H1 (cell line): ENCODE results near the gene COQ9. TPM values are rescaled to one million over a fixed set of nuclear protein-coding genes. Genes with fewer than 3 reads are reported as not detected.

Experiments used
- CTCF ChIA-PET: fragments of 300-600 bp; sonication (Branson Sonifier 250); formaldehyde crosslinking; loops from one replicate; lab custom pipeline; 2021; ENCODE audit not compliant: partially characterized antibody; lab: Charles Lee
- POLR2A ChIA-PET: fragments of 300-600 bp; sonication (Branson Sonifier 250); formaldehyde crosslinking; loops from one replicate; lab custom pipeline; 2021; ENCODE audit warnings: inconsistent platforms; ENCODE audit not compliant: partially characterized antibody; lab: Charles Lee
- DNase-seq, 2 experiments: peaks; one replicate each; pipeline versions ENCODE4 v3.0.0 to v3.0.0-alpha.2; 2010 to 2022; ENCODE audit warnings: low spot score in 2 of 2, low read depth in 1 of 2, mixed read lengths in 1 of 2
- FAIRE-seq: peaks from 2 replicates; lab custom pipeline; 2011; peaks lifted over from hg19 to GRCh38; lab: Jason Lieb, UNC
- H2AFZ ChIP-seq: 2 replicates; pipeline ENCODE4 v1.8.1; 2012; ENCODE audit warnings: low read length, inconsistent platforms
- H2AK5ac ChIP-seq: 2 replicates; pipeline ENCODE4 v1.6.1; 2013; ENCODE audit warnings: low read depth, low read length
- H2BK120ac ChIP-seq: replicated peaks from 2 replicates; pipeline ENCODE3; 2013; ENCODE audit warnings: low read depth, low read length, inconsistent platforms
- H2BK12ac ChIP-seq: 2 replicates; pipeline ENCODE4 v1.6.1; 2013; ENCODE audit warnings: low read depth, low read length
- H2BK15ac ChIP-seq: 2 replicates; pipeline ENCODE4 v1.6.1; 2013; ENCODE audit warnings: low read length
- H2BK20ac ChIP-seq: 2 replicates; pipeline ENCODE4 v1.6.1; 2013; ENCODE audit warnings: low read length
- H2BK5ac ChIP-seq: 2 replicates; pipeline ENCODE4 v1.6.1; 2013; ENCODE audit warnings: low read depth, low read length
- H3K14ac ChIP-seq: 2 replicates; pipeline ENCODE4 v1.6.1; 2013; ENCODE audit warnings: inconsistent platforms; ENCODE audit not compliant: insufficient read length
- H3K18ac ChIP-seq: 2 replicates; pipeline ENCODE4 v1.6.1; 2013; ENCODE audit warnings: low read length; ENCODE audit errors: extremely low read depth
- H3K23ac ChIP-seq: 2 replicates; pipeline ENCODE4 v1.6.1; 2013; ENCODE audit warnings: inconsistent platforms; ENCODE audit not compliant: insufficient read length
- H3K23me2 ChIP-seq: 2 replicates; pipeline ENCODE4 v1.6.1; 2013; ENCODE audit warnings: low read depth, low read length
- H3K27ac ChIP-seq: 2 replicates; pipeline ENCODE4 v1.6.1; 2011; ENCODE audit warnings: low read depth, low read length, inconsistent platforms
- H3K27me3 ChIP-seq, 4 experiments: replicated peaks in 1 of 4; 1 replicate in 1 of 4; 2 replicates in 3 of 4; pipeline versions ENCODE4 v1.6.1 to v1.8.1; 2011 to 2013; ENCODE audit warnings: low read length in 3 of 4, mild to moderate bottlenecking in 3 of 4, inconsistent platforms in 2 of 4, mixed read lengths in 2 of 4, moderate library complexity in 1 of 4; ENCODE audit not compliant: control insufficient read depth in 3 of 4, insufficient read depth in 3 of 4; ENCODE audit errors: extremely low read depth in 1 of 4
- H3K36me3 ChIP-seq, 4 experiments: 2 replicates each; pipeline versions ENCODE4 v1.6.1 to v1.8.1; 2011 to 2013; ENCODE audit warnings: mild to moderate bottlenecking in 4 of 4, low read length in 3 of 4, moderate library complexity in 2 of 4, control low read depth in 1 of 4, inconsistent platforms in 1 of 4; ENCODE audit not compliant: insufficient read depth in 4 of 4, control insufficient read depth in 2 of 4
- H3K4ac ChIP-seq: replicated peaks from 2 replicates; pipeline ENCODE3; 2013; ENCODE audit warnings: low read length, low read depth, mixed read lengths, inconsistent platforms; ENCODE audit not compliant: insufficient read length
- H3K4me1 ChIP-seq, 4 experiments: replicated peaks in 1 of 4; 1 replicate in 1 of 4; 2 replicates in 3 of 4; pipeline versions ENCODE4 v1.6.1 to v1.8.1; 2011 to 2013; ENCODE audit warnings: low read length in 3 of 4, inconsistent platforms in 2 of 4, mixed read lengths in 1 of 4; ENCODE audit not compliant: insufficient read depth in 4 of 4, control insufficient read depth in 3 of 4
- H3K4me2 ChIP-seq, 2 experiments: 2 replicates each; pipeline versions ENCODE4 v1.6.1 to v1.8.1; 2011 to 2013; ENCODE audit warnings: low read depth in 2 of 2, low read length in 2 of 2, control low read depth in 1 of 2, inconsistent platforms in 1 of 2, mild to moderate bottlenecking in 1 of 2; ENCODE audit not compliant: insufficient read depth in 1 of 2
- H3K4me3 ChIP-seq, 4 experiments: fragments of 200-600, 300-600 bp in 1 of 4; sonication (generic), shearing (Covaris generic), sonication (Bioruptor Twin) in 1 of 4; 2 replicates each; pipeline versions ENCODE4 v1.5.1 to v1.8.1; 2011 to 2016; ENCODE audit warnings: low read length in 4 of 4, low read depth in 3 of 4, control low read depth in 2 of 4, inconsistent platforms in 2 of 4, mild to moderate bottlenecking in 2 of 4, mixed read lengths in 1 of 4, moderate library complexity in 1 of 4; ENCODE audit not compliant: insufficient read depth in 2 of 4; ENCODE audit errors: extremely low read depth in 1 of 4
- H3K56ac ChIP-seq: replicated peaks from 2 replicates; pipeline ENCODE3; 2013; ENCODE audit warnings: low read depth, mild to moderate bottlenecking, mixed read lengths, low read length, inconsistent platforms; ENCODE audit not compliant: insufficient read length
- H3K79me1 ChIP-seq: 2 replicates; pipeline ENCODE4 v1.6.1; 2013; ENCODE audit warnings: low read depth, low read length, control low read depth
- H3K79me2 ChIP-seq, 2 experiments: 2 replicates each; pipeline versions ENCODE4 v1.6.1 to v1.8.1; 2012 to 2013; ENCODE audit warnings: low read length in 2 of 2, mild to moderate bottlenecking in 2 of 2, inconsistent platforms in 1 of 2; ENCODE audit not compliant: insufficient read depth in 2 of 2, control insufficient read depth in 1 of 2
- H3K9ac ChIP-seq, 4 experiments: replicated peaks in 1 of 4; 1 replicate in 1 of 4; 2 replicates in 3 of 4; pipeline versions ENCODE4 v1.6.1 to v1.8.1; 2011 to 2013; ENCODE audit warnings: low read depth in 3 of 4, low read length in 3 of 4, control low read depth in 2 of 4, mild to moderate bottlenecking in 2 of 4, moderate library complexity in 2 of 4, inconsistent platforms in 1 of 4; ENCODE audit errors: extremely low read depth in 1 of 4
- H3K9me3 ChIP-seq, 2 experiments: 2 replicates each; pipeline versions ENCODE4 v1.6.1 to v1.8.1; 2012 to 2013; ENCODE audit warnings: mild to moderate bottlenecking in 2 of 2, moderate library complexity in 2 of 2, control low read depth in 1 of 2, inconsistent platforms in 1 of 2, low read depth in 1 of 2, low read length in 1 of 2, mixed read lengths in 1 of 2; ENCODE audit not compliant: insufficient read depth in 2 of 2
- H4K20me1 ChIP-seq, 2 experiments: replicated peaks in 1 of 2; 2 replicates each; pipeline versions ENCODE3 to v1.8.1; 2011 to 2013; ENCODE audit warnings: inconsistent platforms in 2 of 2, low read length in 2 of 2, mild to moderate bottlenecking in 1 of 2; ENCODE audit not compliant: insufficient read depth in 2 of 2, control insufficient read depth in 1 of 2
- H4K5ac ChIP-seq: 2 replicates; pipeline ENCODE4 v1.6.1; 2013; ENCODE audit warnings: low read length, low read depth, mixed read lengths, inconsistent platforms; ENCODE audit not compliant: insufficient read length
- H4K8ac ChIP-seq: 2 replicates; pipeline ENCODE4 v1.8.0; 2013; ENCODE audit warnings: mild to moderate bottlenecking, moderate library complexity, low read length, inconsistent platforms; ENCODE audit not compliant: insufficient read depth; ENCODE audit errors: extremely low read depth
- H4K91ac ChIP-seq: replicated peaks from 2 replicates; pipeline ENCODE3; 2013; ENCODE audit warnings: low read length, mixed read lengths, inconsistent platforms; ENCODE audit not compliant: insufficient read length
- BCL11A ChIP-seq, 2 experiments: IDR thresholded peaks; one replicate each; pipeline ENCODE4 v1.6.1; 2011; ENCODE audit warnings: low read depth in 2 of 2, low read length in 2 of 2, mild to moderate bottlenecking in 2 of 2
- CBX5 ChIP-seq: fragments of 300-800, 300-1000 bp; sonication (generic); IDR thresholded peaks from 2 replicates; pipeline ENCODE4 v1.7.1; 2016; ENCODE audit warnings: antibody characterized with exemption, low read length, low read depth
- EZH2 ChIP-seq: fragments of 200-600 bp; sonication (generic); IDR thresholded peaks from 2 replicates; pipeline ENCODE4 v1.7.1; 2012; ENCODE audit warnings: low read depth, mild to moderate bottlenecking, moderate library complexity, low read length, inconsistent platforms; ENCODE audit not compliant: severe bottlenecking
- MAFK ChIP-seq: IDR thresholded peaks from 2 replicates; pipeline ENCODE4 v1.6.1; 2012; ENCODE audit warnings: low read depth, mild to moderate bottlenecking, improper control_type of control experiment, low read length
- PHF8 ChIP-seq: fragments of 200-600 bp; sonication (generic); conservative IDR thresholded peaks from 2 replicates; pipeline ENCODE4 v1.7.1; 2012; ENCODE audit warnings: low read depth, mild to moderate bottlenecking, inconsistent platforms, low read length, moderate library complexity
- RAD21 ChIP-seq, 2 experiments: IDR thresholded peaks in 1 of 2; conservative IDR thresholded peaks in 1 of 2; 2 replicates each; pipeline ENCODE4 v1.6.1; 2011; ENCODE audit warnings: low read depth in 2 of 2, low read length in 2 of 2, improper control_type of control experiment in 1 of 2, inconsistent platforms in 1 of 2, mild to moderate bottlenecking in 1 of 2, moderate library complexity in 1 of 2
- SAP30 ChIP-seq: fragments of 300-600 bp; sonication (generic); IDR thresholded peaks from 2 replicates; pipeline ENCODE4 v1.7.1; 2012; ENCODE audit warnings: low read length, moderate library complexity, mild to moderate bottlenecking, inconsistent platforms; ENCODE audit not compliant: insufficient read depth, insufficient replicate concordance
- WGBS, 2 experiments: shearing (Covaris generic) in 1 of 2; methylation state at CpG; one replicate each; pipeline versions ENCODE4 v1.1.6 to v1.1.7; 2013 to 2015; ENCODE audit warnings: low lambda C conversion rate in 2 of 2, mixed read lengths in 2 of 2, inconsistent platforms in 1 of 2, low coverage in 1 of 2, missing lambda C conversion rate in 1 of 2; ENCODE audit not compliant: insufficient replicate concordance in 2 of 2, insufficient coverage in 1 of 2, insufficient read length in 1 of 2; ENCODE audit errors: extremely low coverage in 1 of 2, missing lambda C conversion rate in 1 of 2; 5-methylcytosine and 5-hydroxymethylcytosine counted together
- polyA plus RNA-seq, 7 experiments: library from polyadenylated mRNA; depleted of rRNA in 3 of 7; stranded (reverse) in 5 of 7; unstranded in 2 of 7; fragments of >200 nt in 5 of 7; fragments of 200-250 nt in 2 of 7; gene quantifications; 1 replicate in 5 of 7; 2 replicates in 1 of 7; 4 replicates in 1 of 7; pipeline versions ENCODE4 v1.2.1 to v1.2.3, GENCODE V29; 2011 to 2013; ENCODE audit warnings: missing spikeins in 2 of 7, mixed read lengths in 2 of 7
- total RNA-seq: library from RNA; stranded (reverse); fragmentation: NEBNext Ultra II Directional; extraction: Animal tissue kit (Norgen Biotek cat#: 25700); gene quantifications from 2 replicates; pipeline ENCODE4 v1.2.1, GENCODE V29; 2021
- TF ChIP-seq, protein P1 (sequence below): IDR thresholded peaks from 2 replicates; pipeline ENCODE4 v1.6.1; 2012; ENCODE audit warnings: inconsistent platforms

COQ9 gene
- total and polyA plus RNA-seq, 2 of the 8 experiments (the other 6 are each of a cell fraction or from before 2014, with no cell fraction given) = 33.3 to 60.3 TPM

DNA sequence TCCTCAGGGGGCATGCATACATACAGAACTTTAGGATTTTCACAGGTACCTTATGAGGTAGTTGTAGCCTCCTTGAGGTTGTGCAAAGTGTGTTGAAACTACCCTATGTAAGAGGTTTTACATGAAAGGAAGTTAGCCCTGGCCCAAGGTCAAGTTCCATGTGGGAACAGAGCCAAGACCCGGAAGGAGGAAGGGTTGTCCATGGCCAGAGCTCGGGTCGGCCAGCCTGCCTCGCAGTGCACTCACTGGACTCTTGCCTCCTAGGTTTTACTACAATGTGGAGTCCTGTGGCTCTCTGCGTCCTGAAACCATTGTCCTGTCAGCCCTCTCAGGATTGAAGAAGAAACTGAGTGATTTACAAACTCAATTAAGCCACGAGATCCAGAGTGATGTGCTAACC lies 23.4 kb downstream of the COQ9 start:
- no peak overlapping the region for H2BK20ac ChIP-seq
- no peaks in the 10 kb centered on the region; the same call in 1 of the 2 replicates for H3K23me2 ChIP-seq
- ChIA-PET CTCF (interaction anchor here (1.1 to 15.0 kb wide), 4 partner anchors 9 to 69 kb away, joined by 3 to 210 read pairs (median 74); partner anchors contain the start of gene POLR2C), POLR2A (interaction anchor here (0.6 to 3.2 kb wide), 6 partner anchors 7 to 285 kb away, joined by 3 to 30 read pairs (median 6); partner anchors contain the start of genes CIAPIN1, COQ9, POLR2C and PSME3IP1)
- peaks cover 5% of the 10 kb centered on the region; the same call in 1 of the 2 replicates for H3K79me1 ChIP-seq
- no peak overlapping the region for H3K4me2 ChIP-seq
- H3K56ac ChIP-seq = no peak overlapping the region
- DNase-seq (no peak), FAIRE-seq (no peak)
- H2BK5ac ChIP-seq = no peak overlapping the region
- peaks cover 18 to 65% (median 41%) of the 10 kb centered on the region in 4 experiments for H3K36me3 ChIP-seq
- no peak overlapping the region for H3K9ac ChIP-seq
- H3K4ac ChIP-seq = no peak overlapping the region
- H3K14ac ChIP-seq = no peak overlapping the region
- H4K8ac ChIP-seq = no peak overlapping the region
- no peak overlapping the region for H3K23ac ChIP-seq
- no peak overlapping the region for H2AK5ac ChIP-seq
- TF ChIP-seq BCL11A (IDR thresholded peaks at IDR 0.05; ENCODE audit: low read depth in 2 of 2, low read length in 2 of 2) (no peak), RAD21 (IDR thresholded peaks at IDR 0.05 in 1 of 2, conservative IDR thresholded peaks at IDR 0.05 in 1 of 2; ENCODE audit: low read depth in 2 of 2, low read length in 2 of 2) (no peak), CBX5 (no peak), PHF8 (no peak), MAFK (no peak), EZH2 (no peak), SAP30 (no peak)
- TF ChIP-seq, protein P1, sequence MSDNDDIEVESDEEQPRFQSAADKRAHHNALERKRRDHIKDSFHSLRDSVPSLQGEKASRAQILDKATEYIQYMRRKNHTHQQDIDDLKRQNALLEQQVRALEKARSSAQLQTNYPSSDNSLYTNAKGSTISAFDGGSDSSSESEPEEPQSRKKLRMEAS = no peak
- H4K5ac ChIP-seq = no peak overlapping the region
- no peak overlapping the region for H3K4me3 ChIP-seq
- no peak overlapping the region for H2AFZ ChIP-seq
- no peaks in the 10 kb centered on the region; a peak in 1 of 4 replicates for H3K79me2 ChIP-seq
- WGBS, 2 experiments = 94% methylated on average over 6 of the region's 6 CpGs; no CpG with 5 or more reads in 1 of the 2 experiments
- 0 out of 2 replicates have a peak overlapping the region, but pooled peaks have one; percentile 19 for H3K27ac ChIP-seq
- peaks cover 2% of the 10 kb centered on the region in 2 experiments for H4K20me1 ChIP-seq
- H3K4me1 ChIP-seq = peaks cover 5 to 30% (median 24%) of the 10 kb centered on the region in 4 experiments
- H4K91ac ChIP-seq = no peak overlapping the region
- no peaks in the 10 kb centered on the region for H3K9me3 ChIP-seq
- no peaks in the 10 kb centered on the region for H3K27me3 ChIP-seq
- H2BK12ac ChIP-seq = no peak overlapping the region
- no peak overlapping the region for H2BK15ac ChIP-seq
- H3K18ac ChIP-seq = no peak overlapping the region
- H2BK120ac ChIP-seq = no peak overlapping the region
